ENCODE measurements around the gene ANKRD36. TPM values are rescaled to one million over a fixed set of nuclear protein-coding genes. Genes with fewer than 3 reads are reported as not detected.
"Not testable (repeated sequence)": the region's sequence is repeated elsewhere in the genome, so short reads cannot be mapped to it uniquely, and the experiment has no call there.

ANKRD36 gene
- total RNA-seq, 1 experiment from 2014 or later, result 16.5 TPM

DNA sequence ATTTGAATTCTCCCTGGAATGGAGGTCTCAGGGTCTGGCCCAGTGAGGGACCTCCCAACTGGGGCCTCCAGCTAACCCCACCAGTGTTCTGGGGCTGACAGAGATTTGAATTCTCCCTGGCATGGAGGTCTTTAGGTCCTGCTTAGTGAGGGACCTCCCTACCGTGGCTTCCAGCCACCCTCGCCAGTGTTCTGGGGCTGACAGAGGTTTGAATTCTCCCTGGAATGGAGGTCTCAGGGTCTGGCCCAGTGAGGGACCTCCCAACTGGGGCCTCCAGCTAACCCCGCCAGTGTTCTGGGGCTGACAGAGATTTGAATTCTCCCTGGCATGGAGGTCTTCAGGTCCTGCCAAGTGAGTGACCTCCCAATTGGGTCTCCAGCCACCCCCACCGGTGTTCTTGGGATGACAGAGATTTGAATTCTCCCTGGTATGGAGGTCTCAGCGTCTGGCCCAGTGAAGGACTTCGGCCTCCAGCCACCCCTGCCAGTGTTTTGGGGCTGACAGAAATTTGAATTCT, 155.2 kb downstream of the ANKRD36 start:
- CTCF ChIA-PET; H3K4me2 ChIP-seq (ENCODE audit: low read length); H3K9me2 ChIP-seq (ENCODE audit: insufficient read depth); H3K79me2 ChIP-seq (ENCODE audit: insufficient read depth, low read length); H3K4me3 ChIP-seq (replicated peaks in 1 of 2; ENCODE audit: low read depth in 1 of 2, low read length in 2 of 2); H3K4me1 ChIP-seq (ENCODE audit: control insufficient read depth in 1 of 2, insufficient read depth in 2 of 2, low read length in 2 of 2); DNase-seq (ENCODE audit: low read depth, low spot score); BruUV-seq (replicated peaks); H3K36me3 ChIP-seq (ENCODE audit: control insufficient read depth in 1 of 2, insufficient read depth in 2 of 2, low read length in 2 of 2); H4K20me1 ChIP-seq (ENCODE audit: insufficient read depth); H2AFZ ChIP-seq (ENCODE audit: low read depth, low read length, poor library complexity, severe bottlenecking); ATAC-seq; intact Hi-C loops (cut with micrococcal nuclease); POLR2A ChIA-PET; H3K27ac ChIP-seq (ENCODE audit: low read depth, low read length); H3K9me3 ChIP-seq (ENCODE audit: control insufficient read depth in 1 of 2, insufficient read depth in 1 of 2, low read depth in 1 of 2, low read length in 2 of 2); H3K9ac ChIP-seq (ENCODE audit: low read length); RAD21 ChIA-PET (ENCODE audit: low non-redundant PET in 1 of 2, low total read pairs in 2 of 2, uncharacterized antibody in 2 of 2, unreplicated experiment in 2 of 2); H3K27me3 ChIP-seq (ENCODE audit: insufficient read depth, low read length): not testable (repeated sequence)

DNA sequence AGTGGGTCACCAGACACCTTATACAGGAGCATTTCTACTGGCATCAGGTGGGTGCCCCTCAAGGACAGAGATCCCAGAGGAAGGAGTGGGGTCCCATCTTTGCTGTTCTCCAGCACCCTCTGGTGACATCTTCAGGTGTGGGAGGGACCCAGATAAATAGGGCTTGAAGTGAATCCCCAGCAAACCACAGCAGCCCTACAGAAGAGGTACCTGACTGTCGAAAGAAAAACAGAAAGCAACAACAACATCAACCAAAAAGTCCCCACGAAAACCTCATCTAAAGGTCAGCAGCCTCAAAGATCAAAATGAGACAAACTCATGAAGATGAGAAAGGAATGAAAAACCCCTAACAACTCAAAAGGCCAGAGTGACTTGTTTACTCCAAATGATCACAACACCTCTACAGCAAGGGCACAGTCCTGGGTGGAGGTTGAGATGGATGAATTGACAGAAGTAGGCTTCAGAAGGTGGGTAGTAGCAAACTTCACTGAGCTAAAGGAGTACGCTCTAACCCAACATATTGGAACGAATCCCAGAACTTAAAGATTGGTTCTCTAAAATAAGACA, 163.4 kb downstream of the ANKRD36 start:
- RAD21 ChIA-PET (ENCODE audit: low non-redundant PET in 1 of 2, low total read pairs in 2 of 2, uncharacterized antibody in 2 of 2, unreplicated experiment in 2 of 2); H3K4me3 ChIP-seq (replicated peaks in 1 of 2; ENCODE audit: low read depth in 1 of 2, low read length in 2 of 2); H3K27ac ChIP-seq (ENCODE audit: low read depth, low read length); H3K9ac ChIP-seq (ENCODE audit: low read length); H3K9me3 ChIP-seq (ENCODE audit: control insufficient read depth in 1 of 2, insufficient read depth in 1 of 2, low read depth in 1 of 2, low read length in 2 of 2); H3K36me3 ChIP-seq (ENCODE audit: control insufficient read depth in 1 of 2, insufficient read depth in 2 of 2, low read length in 2 of 2); H3K79me2 ChIP-seq (ENCODE audit: insufficient read depth, low read length); ATAC-seq; BruUV-seq (replicated peaks); H3K27me3 ChIP-seq (ENCODE audit: insufficient read depth, low read length); H4K20me1 ChIP-seq (ENCODE audit: insufficient read depth); H3K4me1 ChIP-seq (ENCODE audit: control insufficient read depth in 1 of 2, insufficient read depth in 2 of 2, low read length in 2 of 2); POLR2A ChIA-PET; H3K4me2 ChIP-seq (ENCODE audit: low read length); DNase-seq (ENCODE audit: low read depth, low spot score); H3K9me2 ChIP-seq (ENCODE audit: insufficient read depth); intact Hi-C loops (cut with micrococcal nuclease); H2AFZ ChIP-seq (ENCODE audit: low read depth, low read length, poor library complexity, severe bottlenecking); CTCF ChIA-PET: not testable (repeated sequence)

DNA sequence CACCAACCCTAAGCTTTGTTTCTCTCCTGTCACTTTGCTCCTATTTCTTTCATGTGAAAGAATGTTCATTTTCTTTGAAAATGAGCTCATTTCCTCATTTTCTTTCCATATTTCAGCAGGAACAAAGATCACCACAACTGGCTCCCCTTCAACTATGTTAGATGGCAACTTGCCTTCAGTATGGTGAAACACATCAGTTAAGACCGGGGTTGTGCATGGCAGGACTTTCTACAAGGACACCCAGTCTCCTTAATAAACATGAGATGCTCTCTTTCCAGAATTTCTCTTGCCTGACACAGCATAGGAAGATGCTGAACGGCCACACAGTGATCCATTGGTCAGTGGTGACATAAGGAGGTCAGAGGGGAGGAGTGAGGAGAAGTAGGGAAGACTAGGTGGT, 172.2 kb downstream of the ANKRD36 start:
- CTCF ChIA-PET; H3K27me3 ChIP-seq (ENCODE audit: insufficient read depth, low read length); H3K9ac ChIP-seq (ENCODE audit: low read length); H3K9me2 ChIP-seq (ENCODE audit: insufficient read depth); H3K9me3 ChIP-seq (ENCODE audit: control insufficient read depth in 1 of 2, insufficient read depth in 1 of 2, low read depth in 1 of 2, low read length in 2 of 2); H2AFZ ChIP-seq (ENCODE audit: low read depth, low read length, poor library complexity, severe bottlenecking); intact Hi-C loops (cut with micrococcal nuclease); H3K27ac ChIP-seq (ENCODE audit: low read depth, low read length); POLR2A ChIA-PET; BruUV-seq (replicated peaks); H3K4me3 ChIP-seq (replicated peaks in 1 of 2; ENCODE audit: low read depth in 1 of 2, low read length in 2 of 2); ATAC-seq; H3K36me3 ChIP-seq (ENCODE audit: control insufficient read depth in 1 of 2, insufficient read depth in 2 of 2, low read length in 2 of 2); H4K20me1 ChIP-seq (ENCODE audit: insufficient read depth); DNase-seq (ENCODE audit: low read depth, low spot score); H3K4me1 ChIP-seq (ENCODE audit: control insufficient read depth in 1 of 2, insufficient read depth in 2 of 2, low read length in 2 of 2); RAD21 ChIA-PET (ENCODE audit: low non-redundant PET in 1 of 2, low total read pairs in 2 of 2, uncharacterized antibody in 2 of 2, unreplicated experiment in 2 of 2); H3K79me2 ChIP-seq (ENCODE audit: insufficient read depth, low read length); H3K4me2 ChIP-seq (ENCODE audit: low read length): not testable (repeated sequence)

DNA sequence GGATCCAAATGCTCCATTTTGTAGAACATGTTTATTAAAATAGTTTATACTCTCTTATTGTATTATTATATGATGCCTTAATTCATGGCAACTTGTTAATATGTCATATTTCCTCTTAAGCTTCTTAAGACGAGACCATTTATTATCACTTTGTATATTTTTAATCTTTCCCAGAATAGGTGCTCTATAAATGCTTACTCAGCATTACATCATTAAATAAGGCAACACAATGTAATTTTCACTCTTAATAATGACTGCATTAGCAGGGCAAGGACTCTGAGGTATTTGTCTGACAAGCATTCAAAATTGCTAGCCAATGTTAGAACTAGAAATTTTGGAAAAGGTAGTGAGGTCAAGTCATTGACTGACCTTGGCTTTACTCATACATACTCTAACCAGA, 180.7 kb downstream of the ANKRD36 start:
- POLR2A ChIA-PET; H3K27ac ChIP-seq (ENCODE audit: low read depth, low read length); H3K79me2 ChIP-seq (ENCODE audit: insufficient read depth, low read length); BruUV-seq (replicated peaks); H3K9me2 ChIP-seq (ENCODE audit: insufficient read depth); H3K27me3 ChIP-seq (ENCODE audit: insufficient read depth, low read length); H2AFZ ChIP-seq (ENCODE audit: low read depth, low read length, poor library complexity, severe bottlenecking); H3K4me3 ChIP-seq (replicated peaks in 1 of 2; ENCODE audit: low read depth in 1 of 2, low read length in 2 of 2); DNase-seq (ENCODE audit: low read depth, low spot score); intact Hi-C loops (cut with micrococcal nuclease); CTCF ChIA-PET; H4K20me1 ChIP-seq (ENCODE audit: insufficient read depth); H3K9ac ChIP-seq (ENCODE audit: low read length); H3K4me2 ChIP-seq (ENCODE audit: low read length); ATAC-seq; H3K36me3 ChIP-seq (ENCODE audit: control insufficient read depth in 1 of 2, insufficient read depth in 2 of 2, low read length in 2 of 2); H3K4me1 ChIP-seq (ENCODE audit: control insufficient read depth in 1 of 2, insufficient read depth in 2 of 2, low read length in 2 of 2); RAD21 ChIA-PET (ENCODE audit: low non-redundant PET in 1 of 2, low total read pairs in 2 of 2, uncharacterized antibody in 2 of 2, unreplicated experiment in 2 of 2); H3K9me3 ChIP-seq (ENCODE audit: control insufficient read depth in 1 of 2, insufficient read depth in 1 of 2, low read depth in 1 of 2, low read length in 2 of 2): not testable (repeated sequence)
